ENCODE data around the gene SNAPC2.

The SNAPC2 gene

GRCh38 chr19:7968796-7969554 is 48.8 kb downstream of the SNAPC2 start:
- TF ChIP-seq CTCF (IDR thresholded peaks at IDR 0.05; ENCODE audit: insufficient read depth, missing control alignments) = no peak
- DNase-seq (ENCODE audit: insufficient read length, low spot score) (no peak), FAIRE-seq (no peak)

DNA sequence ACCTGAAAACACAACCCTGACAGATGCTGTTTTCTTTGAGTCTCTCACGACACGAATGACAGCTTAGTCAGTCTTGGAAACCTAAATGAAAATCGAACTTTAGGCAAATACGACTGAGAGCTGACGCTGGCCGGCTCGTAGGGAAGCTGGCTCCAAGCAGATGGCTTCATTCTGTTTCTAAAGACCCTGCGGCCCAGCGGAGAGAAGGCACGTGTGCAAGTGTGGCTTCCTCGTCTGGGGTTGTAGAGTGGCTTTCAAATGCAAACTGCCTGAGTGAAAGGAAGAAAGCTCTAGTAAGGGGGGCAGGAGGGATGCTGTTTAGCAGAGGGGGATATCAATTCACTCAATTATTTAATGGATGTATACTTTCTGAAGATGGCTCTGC is 49.4 kb downstream of the SNAPC2 start:
- FAIRE-seq (no peak), DNase-seq (ENCODE audit: insufficient read length, low spot score) (no peak)
- no peak for TF ChIP-seq CTCF (IDR thresholded peaks at IDR 0.05; ENCODE audit: insufficient read depth, missing control alignments)

DNA sequence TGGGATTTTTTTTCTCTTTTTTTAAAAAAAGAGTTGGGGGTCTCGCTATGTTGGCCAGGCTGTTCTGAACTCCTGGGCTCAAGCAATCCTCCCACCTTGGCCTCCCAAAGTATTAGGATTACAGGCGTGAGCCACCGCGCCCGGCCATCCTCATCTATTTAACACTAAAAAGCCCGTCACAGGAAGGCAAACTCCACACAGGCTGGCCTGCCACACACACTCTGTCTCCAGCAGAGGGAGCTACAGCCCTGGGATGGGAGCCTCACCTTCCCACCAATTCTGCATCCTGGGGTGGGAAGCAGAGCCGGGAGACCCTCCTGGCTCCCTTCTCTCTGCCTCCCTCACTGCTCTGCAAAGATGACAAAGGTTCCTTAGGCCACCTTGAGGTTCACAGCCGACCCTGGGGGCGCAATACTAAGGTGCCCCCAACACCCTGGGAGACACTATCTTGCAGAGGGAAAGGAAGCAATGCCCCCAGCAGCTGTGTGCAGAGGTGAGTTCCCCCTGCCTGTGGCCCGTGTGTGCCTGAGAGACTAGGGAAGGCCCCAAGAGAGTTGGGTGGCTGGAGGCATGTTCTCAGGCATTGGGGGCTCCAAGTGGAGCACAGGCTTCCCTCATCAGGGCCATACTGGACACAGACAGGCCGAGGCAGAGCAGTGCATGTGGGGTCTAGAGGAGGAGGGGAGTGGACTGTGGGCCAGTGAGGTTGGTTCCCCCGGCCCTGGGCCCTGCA is 50.7 kb downstream of the SNAPC2 start:
- peak; percentile 62 for TF ChIP-seq CTCF (IDR thresholded peaks at IDR 0.05; ENCODE audit: insufficient read depth, missing control alignments)
- DNase-seq (ENCODE audit: insufficient read length, low spot score) (no peak), FAIRE-seq (no peak)

DNA sequence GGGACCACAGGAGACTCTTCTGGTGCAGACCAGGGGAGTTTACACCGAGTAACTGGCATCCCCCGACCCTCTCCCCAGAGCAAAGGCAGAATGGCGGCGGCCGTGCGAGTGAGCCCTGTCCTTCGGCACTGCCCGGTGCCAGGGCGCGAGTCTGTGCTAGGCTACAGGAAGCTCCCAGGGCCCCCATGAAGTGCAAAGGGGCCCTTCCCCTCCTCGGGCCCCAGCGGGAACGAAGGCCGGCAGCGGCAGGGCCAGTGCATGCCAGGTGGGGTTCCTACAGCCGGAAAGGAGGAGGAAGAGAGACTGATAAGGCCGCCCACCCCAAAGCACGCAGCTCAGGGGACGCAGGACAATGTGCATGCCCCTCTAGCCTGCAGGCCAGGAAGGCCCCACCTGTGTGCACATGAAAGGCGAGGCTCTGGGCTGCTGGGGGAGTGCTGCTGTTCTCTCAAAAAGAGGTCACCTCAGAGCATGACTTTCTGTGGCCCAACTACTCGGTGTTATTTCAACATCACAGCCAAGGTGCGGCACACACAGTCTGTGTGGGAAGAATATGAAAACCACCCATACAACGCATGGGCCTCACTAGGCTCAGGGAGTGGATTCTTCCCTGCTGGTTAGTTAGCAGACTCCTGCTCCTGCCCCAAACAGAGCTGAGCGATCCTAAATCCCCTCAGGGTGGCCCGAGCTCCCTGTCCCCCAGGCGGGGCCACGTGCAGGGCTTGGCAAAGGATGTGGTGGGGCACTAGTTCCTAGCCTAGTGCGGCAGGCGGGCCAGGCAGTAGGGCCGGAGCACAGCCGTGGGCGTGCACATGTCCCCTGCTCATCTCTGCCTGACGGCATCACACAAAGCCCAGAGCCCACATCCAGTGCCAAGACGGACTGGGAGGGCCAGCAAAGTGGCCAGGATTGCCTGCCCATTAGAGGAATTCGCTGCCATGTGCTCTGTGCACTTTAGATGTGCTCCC is 51.7 kb downstream of the SNAPC2 start:
- no peak for TF ChIP-seq CTCF (IDR thresholded peaks at IDR 0.05; ENCODE audit: insufficient read depth, missing control alignments)
- no peak for FAIRE-seq
- no peak for DNase-seq (ENCODE audit: insufficient read length, low spot score)
